ENCODE results near the gene SPATA20. TPM values are rescaled to one million over a fixed set of nuclear protein-coding genes. Genes with fewer than 3 reads are reported as not detected.

The SPATA20 gene
- total and polyA plus RNA-seq, 2 donors (not counting 3 experiments of a cell fraction or from before 2014, with no cell fraction given): 42.3 to 51.5 TPM

DNA sequence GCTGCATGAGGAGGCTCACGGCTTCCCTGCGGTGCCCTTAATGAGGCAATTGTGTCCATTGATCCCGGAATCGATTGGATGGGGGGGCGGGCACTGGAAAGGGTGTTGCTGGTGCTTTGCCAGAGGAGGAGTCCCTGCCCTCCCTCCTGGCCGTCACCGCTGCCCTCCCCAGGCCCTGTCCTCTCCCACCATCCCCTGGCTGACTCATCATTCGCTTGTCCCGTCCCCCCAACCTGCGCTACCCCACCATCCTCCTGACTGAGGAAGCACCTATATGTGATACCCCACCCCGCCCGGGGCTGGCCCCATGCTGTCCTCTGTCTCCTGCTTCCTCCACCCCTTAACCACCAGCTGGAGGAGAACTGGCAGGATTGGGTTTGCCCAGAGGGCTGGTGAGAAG, 34.3 kb downstream of the SPATA20 start:
- ChIA-PET POLR2A (no interaction called here), CTCF (no interaction called here)
- dilution Hi-C loops (cut with MboI; ENCODE audit: extremely low pct_ligation_motif_present, low sequenced_read_pairs): no loop called here
- DNase-seq (ENCODE audit: low read depth, low spot score) (no peak), FAIRE-seq (no peak)
- Histone ChIP-seq H3K9me3 (replicated peaks; ENCODE audit: control insufficient read depth, insufficient read depth, low read length) (no peaks in the 10 kb centered on the region), H3K36me3 (ENCODE audit: control insufficient read depth in 2 of 2, extremely low read depth in 1 of 2, insufficient read depth in 2 of 2, low read length in 2 of 2) (no peaks in the 10 kb centered on the region), H3K79me2 (ENCODE audit: control insufficient read depth, insufficient read depth, low read length) (no peaks in the 10 kb centered on the region), H3K27ac (ENCODE audit: insufficient read depth, low read depth, low read length) (no peak overlapping the region), H3K4me3 (replicated peaks in 1 of 3; ENCODE audit: insufficient read depth in 1 of 3, low read depth in 1 of 3, low read length in 3 of 3) (no peak overlapping the region), H3K4me2 (ENCODE audit: insufficient read depth, low read length) (no peak overlapping the region), H3K9ac (replicated peaks; ENCODE audit: extremely low read depth, insufficient read depth, low read length) (no peak overlapping the region), H2AFZ (ENCODE audit: low read depth, low read length) (no peak overlapping the region), H3K9me1 (replicated peaks; ENCODE audit: control insufficient read depth, extremely low read depth, insufficient read depth, low read length) (no peaks in the 10 kb centered on the region), H3K27me3 (ENCODE audit: control insufficient read depth in 2 of 2, insufficient read depth in 2 of 2, low read length in 2 of 2) (peaks cover 0 to 6% of the 10 kb centered on the region in 2 experiments), H3K4me1 (ENCODE audit: control insufficient read depth, extremely low read depth, insufficient read depth, low read length) (no peaks in the 10 kb centered on the region), H4K20me1 (replicated peaks; ENCODE audit: control insufficient read depth, extremely low read depth, insufficient read depth, low read length) (no peaks in the 10 kb centered on the region)
- no TSS peak for BruUV-seq (replicated peaks)
- intact Hi-C loops (cut with micrococcal nuclease): no loop called here
- no peak for TF ChIP-seq EZH2 (IDR thresholded peaks at IDR 0.05; ENCODE audit: borderline replicate concordance, low read depth, low read length, severe bottlenecking)
- TF ChIP-seq GATA2 (IDR thresholded peaks at IDR 0.05; ENCODE audit: insufficient read depth, insufficient read length, low read depth, low read length): no peak
- no peak for TF ChIP-seq MYC (IDR thresholded peaks at IDR 0.05; ENCODE audit: low read depth, low read length)
- no peak for TF ChIP-seq FOS (IDR thresholded peaks at IDR 0.05; ENCODE audit: borderline replicate concordance, insufficient read depth, low read length)
- TF ChIP-seq, protein P1, sequence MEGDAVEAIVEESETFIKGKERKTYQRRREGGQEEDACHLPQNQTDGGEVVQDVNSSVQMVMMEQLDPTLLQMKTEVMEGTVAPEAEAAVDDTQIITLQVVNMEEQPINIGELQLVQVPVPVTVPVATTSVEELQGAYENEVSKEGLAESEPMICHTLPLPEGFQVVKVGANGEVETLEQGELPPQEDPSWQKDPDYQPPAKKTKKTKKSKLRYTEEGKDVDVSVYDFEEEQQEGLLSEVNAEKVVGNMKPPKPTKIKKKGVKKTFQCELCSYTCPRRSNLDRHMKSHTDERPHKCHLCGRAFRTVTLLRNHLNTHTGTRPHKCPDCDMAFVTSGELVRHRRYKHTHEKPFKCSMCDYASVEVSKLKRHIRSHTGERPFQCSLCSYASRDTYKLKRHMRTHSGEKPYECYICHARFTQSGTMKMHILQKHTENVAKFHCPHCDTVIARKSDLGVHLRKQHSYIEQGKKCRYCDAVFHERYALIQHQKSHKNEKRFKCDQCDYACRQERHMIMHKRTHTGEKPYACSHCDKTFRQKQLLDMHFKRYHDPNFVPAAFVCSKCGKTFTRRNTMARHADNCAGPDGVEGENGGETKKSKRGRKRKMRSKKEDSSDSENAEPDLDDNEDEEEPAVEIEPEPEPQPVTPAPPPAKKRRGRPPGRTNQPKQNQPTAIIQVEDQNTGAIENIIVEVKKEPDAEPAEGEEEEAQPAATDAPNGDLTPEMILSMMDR (IDR thresholded peaks at IDR 0.05; ENCODE audit: extremely low read depth in 1 of 2, insufficient read depth in 1 of 2, low read depth in 1 of 2, low read length in 2 of 2): no peak
- TF ChIP-seq, protein P2, sequence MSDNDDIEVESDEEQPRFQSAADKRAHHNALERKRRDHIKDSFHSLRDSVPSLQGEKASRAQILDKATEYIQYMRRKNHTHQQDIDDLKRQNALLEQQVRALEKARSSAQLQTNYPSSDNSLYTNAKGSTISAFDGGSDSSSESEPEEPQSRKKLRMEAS (IDR thresholded peaks at IDR 0.05; ENCODE audit: insufficient read depth, insufficient read length): no peak

Measured in endothelial cell of umbilical vein (primary cell).